ENCODE measurements around the gene CCDC30.

CCDC30 gene

DNA sequence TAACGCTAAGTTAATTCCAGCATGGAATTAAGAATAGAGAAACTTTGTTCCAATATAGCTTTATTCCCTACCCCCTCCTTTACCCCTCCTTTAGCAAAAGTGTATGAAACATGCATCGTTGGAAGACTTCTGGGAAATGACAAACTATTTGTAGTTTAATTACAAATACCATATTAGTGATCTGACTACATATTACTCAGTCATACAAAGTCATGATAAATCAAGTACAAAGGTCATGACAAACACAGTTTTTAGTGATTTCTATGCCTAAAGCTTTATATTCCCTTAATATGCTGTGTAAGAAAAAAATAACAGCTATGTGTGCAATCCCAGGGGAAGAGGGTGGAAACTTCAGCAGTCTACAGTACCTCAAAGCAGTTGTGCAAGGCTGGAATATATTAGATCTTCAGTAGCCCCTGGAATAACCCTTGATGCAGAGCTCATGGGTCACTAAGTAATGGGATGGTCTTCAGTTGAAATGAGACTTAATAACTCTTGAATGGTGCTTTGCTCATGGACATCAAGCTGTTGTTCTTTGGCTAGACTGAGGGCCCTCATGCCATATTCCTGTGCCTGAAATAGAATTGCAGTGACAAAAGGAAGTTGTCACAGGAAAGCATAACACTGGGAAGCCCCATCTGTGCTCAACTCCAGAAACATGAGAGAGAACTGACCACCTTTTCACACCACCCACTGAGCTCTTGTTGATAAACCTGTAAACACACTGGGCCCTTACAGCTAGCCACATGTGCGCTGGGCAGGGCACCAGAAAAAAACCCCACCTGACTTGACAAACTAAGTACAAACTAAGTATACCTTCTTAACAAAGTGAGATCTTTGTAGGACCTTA, 32.6 kb upstream of the CCDC30 start:
- Histone ChIP-seq H3K4me3 (ENCODE audit: low read depth, low read length) (no peak overlapping the region), H3K27me3 (ENCODE audit: control insufficient read depth, insufficient read depth, low read length) (no peaks in the 10 kb centered on the region), H3K9ac (no peak overlapping the region), H3K9me3 (ENCODE audit: control insufficient read depth, low read length) (no peaks in the 10 kb centered on the region), H3K4me1 (peaks cover 23% of the 10 kb centered on the region), H3K4me2 (ENCODE audit: low read length) (peak overlapping the region; percentile 34), H2AFZ (no peak overlapping the region), H3K36me3 (ENCODE audit: control insufficient read depth, insufficient read depth, low read length) (no peaks in the 10 kb centered on the region), H3K27ac (peak overlapping the region; percentile 61), H3K79me2 (no peaks in the 10 kb centered on the region)
- TF ChIP-seq, protein P1, sequence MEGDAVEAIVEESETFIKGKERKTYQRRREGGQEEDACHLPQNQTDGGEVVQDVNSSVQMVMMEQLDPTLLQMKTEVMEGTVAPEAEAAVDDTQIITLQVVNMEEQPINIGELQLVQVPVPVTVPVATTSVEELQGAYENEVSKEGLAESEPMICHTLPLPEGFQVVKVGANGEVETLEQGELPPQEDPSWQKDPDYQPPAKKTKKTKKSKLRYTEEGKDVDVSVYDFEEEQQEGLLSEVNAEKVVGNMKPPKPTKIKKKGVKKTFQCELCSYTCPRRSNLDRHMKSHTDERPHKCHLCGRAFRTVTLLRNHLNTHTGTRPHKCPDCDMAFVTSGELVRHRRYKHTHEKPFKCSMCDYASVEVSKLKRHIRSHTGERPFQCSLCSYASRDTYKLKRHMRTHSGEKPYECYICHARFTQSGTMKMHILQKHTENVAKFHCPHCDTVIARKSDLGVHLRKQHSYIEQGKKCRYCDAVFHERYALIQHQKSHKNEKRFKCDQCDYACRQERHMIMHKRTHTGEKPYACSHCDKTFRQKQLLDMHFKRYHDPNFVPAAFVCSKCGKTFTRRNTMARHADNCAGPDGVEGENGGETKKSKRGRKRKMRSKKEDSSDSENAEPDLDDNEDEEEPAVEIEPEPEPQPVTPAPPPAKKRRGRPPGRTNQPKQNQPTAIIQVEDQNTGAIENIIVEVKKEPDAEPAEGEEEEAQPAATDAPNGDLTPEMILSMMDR (IDR thresholded peaks at IDR 0.05) = no peak

DNA sequence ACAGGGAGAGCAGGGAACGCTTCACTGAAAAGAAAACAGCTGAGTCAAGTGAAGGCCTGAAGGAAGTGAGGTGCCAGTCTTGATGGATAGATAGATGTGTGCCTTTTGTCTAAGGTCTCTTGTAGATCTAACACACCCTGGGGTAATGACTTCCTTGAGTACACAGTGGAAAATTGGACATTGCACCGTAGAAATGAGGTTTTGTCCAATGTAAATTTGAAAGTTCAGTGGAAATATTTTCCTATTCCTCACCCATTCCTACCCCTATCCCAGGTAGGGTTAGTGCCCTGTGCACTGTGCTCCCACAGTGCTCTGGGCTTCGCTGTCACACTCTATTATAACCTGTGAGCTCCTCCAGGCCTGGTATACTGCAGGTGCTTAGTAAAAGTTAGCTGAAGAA, 31.6 kb upstream of the CCDC30 start:
- no peak overlapping the region for H3K9ac ChIP-seq
- peak overlapping the region; percentile 34 for H3K4me2 ChIP-seq (ENCODE audit: low read length)
- H3K4me1 ChIP-seq = peaks cover 23% of the 10 kb centered on the region
- no peaks in the 10 kb centered on the region for H3K79me2 ChIP-seq
- no peak overlapping the region for H2AFZ ChIP-seq
- H3K27ac ChIP-seq = peak overlapping the region; percentile 61
- H3K4me3 ChIP-seq (ENCODE audit: low read depth, low read length) = no peak overlapping the region
- no peaks in the 10 kb centered on the region for H3K9me3 ChIP-seq (ENCODE audit: control insufficient read depth, low read length)
- no peaks in the 10 kb centered on the region for H3K36me3 ChIP-seq (ENCODE audit: control insufficient read depth, insufficient read depth, low read length)
- no peaks in the 10 kb centered on the region for H3K27me3 ChIP-seq (ENCODE audit: control insufficient read depth, insufficient read depth, low read length)
- TF ChIP-seq, protein P1 (IDR thresholded peaks at IDR 0.05) = no peak

DNA sequence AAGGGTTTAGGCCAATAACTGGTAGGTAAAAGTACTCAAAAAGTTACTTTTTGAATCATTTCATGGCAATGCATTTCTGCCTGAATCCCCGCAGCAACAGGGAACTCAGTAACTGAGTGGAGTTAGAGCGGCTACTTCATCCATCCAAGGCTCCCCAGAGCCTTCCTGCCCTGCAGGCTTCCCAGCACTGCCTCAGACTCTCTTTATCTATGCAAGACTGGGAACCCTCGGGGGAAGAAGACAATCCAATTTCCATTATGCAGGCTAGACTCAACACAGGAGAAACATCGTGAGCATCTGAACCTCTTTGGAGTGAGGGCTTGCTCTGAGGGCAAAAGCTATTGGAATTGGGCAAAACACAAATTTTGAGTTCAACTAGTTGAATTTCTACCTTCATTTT, 30.4 kb upstream of the CCDC30 start:
- peak overlapping the region; percentile 77 for H3K27ac ChIP-seq
- no peaks in the 10 kb centered on the region for H3K36me3 ChIP-seq (ENCODE audit: control insufficient read depth, insufficient read depth, low read length)
- no peaks in the 10 kb centered on the region for H3K9me3 ChIP-seq (ENCODE audit: control insufficient read depth, low read length)
- no peaks in the 10 kb centered on the region for H3K79me2 ChIP-seq
- no peak overlapping the region for H3K4me2 ChIP-seq (ENCODE audit: low read length)
- peak overlapping the region; percentile 66 for H2AFZ ChIP-seq
- H3K4me1 ChIP-seq = peaks cover 23% of the 10 kb centered on the region
- H3K27me3 ChIP-seq (ENCODE audit: control insufficient read depth, insufficient read depth, low read length) = no peaks in the 10 kb centered on the region
- H3K4me3 ChIP-seq (ENCODE audit: low read depth, low read length) = no peak overlapping the region
- TF ChIP-seq, protein P1 (IDR thresholded peaks at IDR 0.05) = no peak
- no peak overlapping the region for H3K9ac ChIP-seq

DNA sequence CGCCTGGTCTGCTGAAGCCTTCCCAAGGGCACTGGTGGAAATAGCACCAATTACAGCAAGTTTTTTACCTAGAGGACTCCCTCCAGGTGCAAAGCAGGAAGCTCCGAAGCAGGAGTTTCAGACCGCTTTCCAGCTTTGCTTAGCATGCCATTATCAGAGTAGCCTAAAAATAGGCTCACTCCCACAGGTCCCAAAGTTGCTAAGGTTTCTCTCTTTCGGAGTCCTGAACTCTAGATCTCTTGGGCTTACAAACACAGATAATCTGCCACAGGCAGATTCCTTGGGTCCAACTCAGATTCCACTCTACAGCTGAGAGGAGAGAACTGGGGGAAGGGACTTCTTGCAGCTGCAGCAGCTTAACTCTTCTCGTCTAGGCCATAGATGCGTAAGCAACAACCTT, 29.7 kb upstream of the CCDC30 start:
- Histone ChIP-seq H3K27me3 (ENCODE audit: control insufficient read depth, insufficient read depth, low read length) (no peaks in the 10 kb centered on the region), H3K36me3 (ENCODE audit: control insufficient read depth, insufficient read depth, low read length) (no peaks in the 10 kb centered on the region), H3K9me3 (ENCODE audit: control insufficient read depth, low read length) (no peaks in the 10 kb centered on the region), H3K79me2 (no peaks in the 10 kb centered on the region), H3K4me3 (ENCODE audit: low read depth, low read length) (no peak overlapping the region), H3K27ac (peak overlapping the region; percentile 77), H2AFZ (peak overlapping the region; percentile 66), H3K4me2 (ENCODE audit: low read length) (no peak overlapping the region), H3K4me1 (peaks cover 23% of the 10 kb centered on the region), H3K9ac (no peak overlapping the region)
- TF ChIP-seq, protein P1 (IDR thresholded peaks at IDR 0.05) = no peak

DNA sequence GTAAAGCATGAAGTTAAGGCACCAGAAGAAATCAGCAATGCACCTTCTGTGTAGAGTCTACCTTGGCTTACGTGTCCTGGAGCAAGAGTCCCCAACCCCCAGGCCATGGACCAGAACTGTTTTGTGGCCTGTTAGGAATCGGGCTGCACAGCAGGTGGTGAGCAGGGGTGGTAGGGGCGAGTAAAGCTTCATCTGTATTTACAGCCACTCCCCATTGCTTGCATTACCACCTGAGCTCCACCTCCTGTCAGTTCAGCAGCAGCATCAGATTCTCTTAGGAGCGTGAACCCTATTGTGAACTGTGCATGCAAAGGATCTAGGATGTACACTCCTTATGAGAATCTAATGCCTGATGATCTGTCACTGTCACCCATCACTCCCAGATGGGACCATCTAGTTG, 28.7 kb upstream of the CCDC30 start:
- no peak overlapping the region for H3K27ac ChIP-seq
- no peaks in the 10 kb centered on the region for H3K9me3 ChIP-seq (ENCODE audit: control insufficient read depth, low read length)
- H3K4me1 ChIP-seq = peaks cover 23% of the 10 kb centered on the region
- no peaks in the 10 kb centered on the region for H3K79me2 ChIP-seq
- no peaks in the 10 kb centered on the region for H3K27me3 ChIP-seq (ENCODE audit: control insufficient read depth, insufficient read depth, low read length)
- no peak overlapping the region for H2AFZ ChIP-seq
- no peak overlapping the region for H3K9ac ChIP-seq
- no peaks in the 10 kb centered on the region for H3K36me3 ChIP-seq (ENCODE audit: control insufficient read depth, insufficient read depth, low read length)
- no peak overlapping the region for H3K4me3 ChIP-seq (ENCODE audit: low read depth, low read length)
- TF ChIP-seq, protein P1 (IDR thresholded peaks at IDR 0.05) = no peak
- no peak overlapping the region for H3K4me2 ChIP-seq (ENCODE audit: low read length)
